Measurements from ENCODE around the gene ATXN7.

ATXN7 gene

DNA sequence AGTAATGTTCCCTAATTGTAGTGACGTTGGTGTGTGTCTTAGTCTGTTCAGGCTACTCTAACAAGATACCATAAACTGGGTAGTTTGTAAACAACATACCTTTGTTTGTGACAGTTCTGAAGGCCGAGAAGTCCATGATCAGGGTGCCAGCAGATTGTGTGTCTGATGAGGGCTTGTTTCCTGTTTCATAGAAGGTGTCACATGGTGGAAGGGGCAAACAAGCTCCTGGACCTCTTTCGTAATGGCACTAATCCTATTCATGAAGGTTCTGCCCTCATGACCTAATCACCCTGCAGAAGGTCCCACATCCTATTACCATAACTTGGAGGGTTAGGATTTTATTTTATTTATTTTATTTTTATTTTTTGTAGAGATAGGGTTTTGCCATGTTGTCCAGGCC lies 11.1 kb downstream of the ATXN7 start:
- TF ChIP-seq ZFX (IDR thresholded peaks at IDR 0.05; ENCODE audit: borderline replicate concordance): no peak
- TF ChIP-seq, protein P1, sequence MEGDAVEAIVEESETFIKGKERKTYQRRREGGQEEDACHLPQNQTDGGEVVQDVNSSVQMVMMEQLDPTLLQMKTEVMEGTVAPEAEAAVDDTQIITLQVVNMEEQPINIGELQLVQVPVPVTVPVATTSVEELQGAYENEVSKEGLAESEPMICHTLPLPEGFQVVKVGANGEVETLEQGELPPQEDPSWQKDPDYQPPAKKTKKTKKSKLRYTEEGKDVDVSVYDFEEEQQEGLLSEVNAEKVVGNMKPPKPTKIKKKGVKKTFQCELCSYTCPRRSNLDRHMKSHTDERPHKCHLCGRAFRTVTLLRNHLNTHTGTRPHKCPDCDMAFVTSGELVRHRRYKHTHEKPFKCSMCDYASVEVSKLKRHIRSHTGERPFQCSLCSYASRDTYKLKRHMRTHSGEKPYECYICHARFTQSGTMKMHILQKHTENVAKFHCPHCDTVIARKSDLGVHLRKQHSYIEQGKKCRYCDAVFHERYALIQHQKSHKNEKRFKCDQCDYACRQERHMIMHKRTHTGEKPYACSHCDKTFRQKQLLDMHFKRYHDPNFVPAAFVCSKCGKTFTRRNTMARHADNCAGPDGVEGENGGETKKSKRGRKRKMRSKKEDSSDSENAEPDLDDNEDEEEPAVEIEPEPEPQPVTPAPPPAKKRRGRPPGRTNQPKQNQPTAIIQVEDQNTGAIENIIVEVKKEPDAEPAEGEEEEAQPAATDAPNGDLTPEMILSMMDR (IDR thresholded peaks at IDR 0.05): no peak
- no peak overlapping the region for H3K27ac ChIP-seq

DNA sequence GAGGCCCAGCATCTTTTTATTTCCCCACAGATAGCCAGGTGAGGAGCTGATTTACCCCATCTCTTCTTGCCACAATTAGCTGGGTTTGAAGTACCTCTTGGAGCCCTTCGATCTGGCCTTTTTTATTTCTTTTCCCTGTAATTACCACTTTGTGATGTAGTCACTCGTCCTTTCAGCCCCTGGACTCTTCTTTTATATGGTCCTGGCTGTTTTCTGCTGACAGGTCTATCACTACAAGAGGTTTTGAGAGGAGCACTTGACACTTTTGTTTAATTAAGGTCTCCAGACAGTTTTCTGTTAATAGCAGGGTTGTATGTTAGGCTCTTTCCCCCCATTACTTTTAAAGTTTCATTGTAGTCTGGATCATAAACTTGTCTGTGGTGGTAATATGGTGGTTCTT lies 11.8 kb downstream of the ATXN7 start:
- TF ChIP-seq ZFX (IDR thresholded peaks at IDR 0.05; ENCODE audit: borderline replicate concordance): no peak
- TF ChIP-seq, protein P1 (IDR thresholded peaks at IDR 0.05): no peak
- no peak overlapping the region for H3K27ac ChIP-seq

DNA sequence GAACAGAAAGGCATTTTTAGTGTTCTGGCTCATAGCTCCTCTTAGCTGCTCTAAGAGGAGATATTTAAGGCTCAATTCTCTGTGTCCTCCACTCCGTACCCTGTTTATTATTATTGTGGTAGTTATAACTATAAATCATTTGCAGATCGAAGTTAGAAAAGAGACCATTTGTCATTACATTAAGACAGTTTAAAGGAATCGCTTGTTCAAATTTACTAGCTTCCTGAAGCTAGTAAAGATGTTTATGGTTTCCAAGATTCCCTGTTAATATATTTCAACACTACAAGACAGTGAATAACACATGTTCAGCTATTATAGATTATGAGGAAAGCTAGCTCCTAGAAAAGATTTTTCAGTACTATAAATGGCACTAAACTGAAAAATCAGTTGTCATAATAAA lies 12.6 kb downstream of the ATXN7 start:
- H3K27ac ChIP-seq: no peak overlapping the region
- TF ChIP-seq, protein P1 (IDR thresholded peaks at IDR 0.05): no peak
- TF ChIP-seq ZFX (IDR thresholded peaks at IDR 0.05; ENCODE audit: borderline replicate concordance): no peak

DNA sequence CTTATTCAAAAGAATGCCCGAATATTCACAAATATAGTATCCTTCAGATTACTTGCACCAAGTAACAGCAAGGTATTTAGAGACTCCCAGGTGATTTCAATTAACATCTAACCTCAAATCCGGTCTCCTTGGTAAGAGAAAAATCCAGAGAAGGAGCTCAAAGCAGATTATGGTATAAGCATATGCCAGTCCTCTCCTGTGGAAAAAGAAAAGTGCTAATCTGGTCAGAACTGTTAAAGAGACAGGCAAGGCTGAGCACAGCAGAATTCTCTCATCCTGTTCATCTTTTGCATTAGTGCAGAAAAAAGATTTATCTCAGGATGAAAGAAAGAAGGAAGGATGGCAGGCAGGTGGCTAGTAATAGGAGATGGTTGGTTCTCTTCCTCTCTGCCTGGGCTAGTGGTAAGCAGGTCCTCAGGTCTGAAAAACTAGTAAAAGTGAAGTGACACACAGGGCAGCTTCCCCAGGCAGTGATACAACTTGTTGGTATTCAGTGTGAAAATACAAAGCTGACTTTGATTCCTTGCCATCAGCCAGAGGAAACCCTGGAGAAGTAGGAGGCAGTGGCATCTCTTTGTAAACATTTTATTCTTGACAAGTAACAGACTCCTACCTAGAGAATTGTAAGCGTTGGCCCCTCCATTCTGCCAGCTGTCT lies 14.2 kb downstream of the ATXN7 start:
- no peak overlapping the region for H3K27ac ChIP-seq
- TF ChIP-seq ZFX (IDR thresholded peaks at IDR 0.05; ENCODE audit: borderline replicate concordance): no peak
- TF ChIP-seq, protein P1 (IDR thresholded peaks at IDR 0.05): no peak

DNA sequence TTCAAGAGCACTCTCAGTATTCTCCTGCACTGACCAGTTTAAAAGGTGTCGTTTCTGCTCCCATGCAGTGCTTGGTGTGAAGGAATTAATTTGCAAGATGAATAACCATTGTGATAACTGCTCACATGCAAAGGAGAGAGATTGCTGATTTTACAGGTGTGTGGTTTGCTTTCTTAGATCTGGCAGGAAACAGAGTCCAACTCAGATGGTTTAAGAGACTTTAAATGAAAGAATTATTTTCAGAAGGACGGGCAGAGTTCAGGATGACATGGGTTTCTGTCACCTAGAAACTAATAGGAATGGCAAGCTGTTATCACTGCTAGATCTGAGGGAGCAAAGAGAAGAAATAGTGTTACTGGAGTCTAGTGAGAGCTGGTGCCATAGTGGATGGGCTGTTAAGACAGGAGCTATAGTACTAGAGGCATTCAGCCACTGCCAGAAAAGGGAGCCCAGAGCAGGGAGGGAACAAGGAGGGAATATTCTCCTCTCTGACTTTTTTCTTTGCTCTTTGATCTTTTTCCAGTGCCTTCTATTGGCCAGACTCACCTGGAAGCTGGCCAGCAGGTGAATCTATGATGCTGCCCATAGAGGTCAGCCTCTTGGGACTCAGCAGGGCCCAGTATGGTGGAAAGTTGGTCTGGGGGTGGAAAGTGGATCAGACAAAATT lies 14.9 kb downstream of the ATXN7 start:
- TF ChIP-seq, protein P1 (IDR thresholded peaks at IDR 0.05): no peak
- no peak for TF ChIP-seq ZFX (IDR thresholded peaks at IDR 0.05; ENCODE audit: borderline replicate concordance)
- H3K27ac ChIP-seq: no peak overlapping the region

DNA sequence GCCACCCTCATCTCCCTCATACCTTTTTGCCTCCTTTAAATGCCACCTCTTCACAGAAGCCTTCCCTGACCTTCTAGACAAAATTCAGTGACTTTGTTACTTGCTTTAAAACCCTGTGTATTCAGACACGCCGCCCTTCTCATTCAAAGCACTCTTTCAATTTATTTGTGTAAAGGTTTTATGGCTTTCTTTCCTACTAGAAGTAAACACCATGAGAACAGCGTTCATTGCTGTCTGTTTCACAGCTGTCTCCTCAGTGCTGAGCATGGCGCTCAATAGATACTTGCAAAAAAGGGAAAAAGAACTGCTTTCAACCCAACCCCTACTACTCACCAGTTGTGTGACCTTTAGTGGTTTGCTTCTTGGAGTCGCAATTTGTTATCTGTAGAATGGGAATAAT lies 17.0 kb downstream of the ATXN7 start:
- TF ChIP-seq, protein P1 (IDR thresholded peaks at IDR 0.05): no peak
- TF ChIP-seq ZFX (IDR thresholded peaks at IDR 0.05; ENCODE audit: borderline replicate concordance): no peak
- no peak overlapping the region for H3K27ac ChIP-seq

DNA sequence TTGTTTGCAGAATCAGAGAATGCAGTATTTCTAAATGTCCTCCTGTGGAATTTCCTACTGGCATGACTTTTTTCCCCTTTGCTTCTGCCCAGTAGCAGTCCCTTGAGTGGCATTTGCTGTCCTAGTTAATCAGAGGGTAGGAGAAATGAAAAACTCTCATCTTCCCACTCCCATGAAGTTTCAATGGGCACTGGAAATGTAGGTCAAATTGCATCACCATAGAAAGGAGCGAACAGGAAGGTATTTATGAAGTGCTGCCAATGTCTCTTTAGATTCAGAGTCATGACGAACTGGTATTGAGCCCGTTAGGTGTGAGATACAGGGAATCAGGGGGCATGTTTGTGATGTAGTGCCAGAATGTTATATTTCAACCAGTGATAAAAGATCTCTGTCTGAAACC lies 23.2 kb downstream of the ATXN7 start:
- TF ChIP-seq, protein P1 (IDR thresholded peaks at IDR 0.05): no peak
- no peak for TF ChIP-seq ZFX (IDR thresholded peaks at IDR 0.05; ENCODE audit: borderline replicate concordance)
- H3K27ac ChIP-seq: no peak overlapping the region

Data from 22Rv1 (cell line).